NCI-H1694 treated with DMSO at 0.1 percent for 48 hours (cell line): Measurements from ENCODE around the gene KMT2C.
"Not testable (repeated sequence)": the region's sequence is repeated elsewhere in the genome, so short reads cannot be mapped to it uniquely, and the experiment has no call there.

ENCODE experiments used
- DNase-seq: peaks from one replicate; lab custom pipeline; 2025; lab: John Stamatoyannopoulos, UW

Gene KMT2C

DNA sequence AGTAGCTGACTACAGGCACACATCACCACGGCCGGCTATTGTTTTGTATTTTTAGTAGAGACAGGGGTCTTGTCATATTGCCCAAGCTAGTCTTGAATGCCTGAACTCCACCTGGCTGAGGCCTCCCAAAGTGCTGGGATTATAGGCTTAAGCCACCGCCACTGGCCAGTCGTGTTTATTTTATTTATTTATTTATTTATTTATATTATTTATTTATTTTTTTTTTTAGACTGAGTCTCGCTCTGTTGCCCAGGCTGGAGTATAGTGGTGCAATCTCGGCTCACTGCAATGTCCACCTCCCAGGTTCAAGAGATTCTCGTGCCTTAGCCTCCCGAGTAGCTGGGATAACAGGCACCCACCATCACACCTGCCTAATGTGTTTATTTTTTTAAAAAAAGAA lies 6.0 kb upstream of the KMT2C start:
- DNase-seq: not testable (repeated sequence)

DNA sequence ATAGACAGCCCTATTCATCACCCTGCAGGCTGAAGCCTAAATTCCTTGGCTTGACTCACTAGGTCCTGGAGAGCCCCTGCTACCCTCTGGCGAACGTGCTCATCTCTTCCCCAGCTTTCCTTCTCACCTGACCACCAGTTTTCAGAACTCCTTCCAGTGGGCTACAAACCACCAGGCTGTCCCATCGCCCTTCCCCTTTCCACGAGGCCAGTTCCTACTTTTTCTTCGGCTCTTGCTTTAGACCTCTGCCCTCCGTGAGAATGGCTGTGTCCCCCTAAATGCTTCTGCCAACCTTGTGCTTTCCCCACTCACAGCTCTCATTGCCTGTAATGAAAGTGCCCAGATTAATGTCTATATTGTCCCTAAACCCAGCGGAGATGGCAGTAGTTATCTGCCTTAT lies 5.4 kb upstream of the KMT2C start:
- DNase-seq: not testable (repeated sequence)

DNA sequence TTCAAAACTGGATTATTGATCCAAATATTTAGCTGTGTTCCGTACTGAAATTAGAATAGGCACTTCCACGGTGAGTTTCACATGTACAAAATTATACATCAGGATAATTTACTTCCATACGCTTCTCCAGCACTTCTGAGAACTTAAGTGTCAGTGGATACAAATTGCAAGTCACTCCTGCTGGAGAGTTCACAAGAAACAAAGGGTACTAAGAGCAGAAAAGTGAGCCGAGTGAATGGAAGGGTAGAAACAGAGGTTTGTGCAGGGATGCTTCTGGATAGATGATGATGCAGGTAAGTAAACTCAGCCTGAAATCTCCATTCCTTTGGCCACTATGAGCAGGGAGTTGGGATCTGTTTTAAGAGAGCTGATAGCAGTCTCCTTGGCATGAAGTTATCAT lies 2.2 kb upstream of the KMT2C start:
- DNase-seq: not testable (repeated sequence)

DNA sequence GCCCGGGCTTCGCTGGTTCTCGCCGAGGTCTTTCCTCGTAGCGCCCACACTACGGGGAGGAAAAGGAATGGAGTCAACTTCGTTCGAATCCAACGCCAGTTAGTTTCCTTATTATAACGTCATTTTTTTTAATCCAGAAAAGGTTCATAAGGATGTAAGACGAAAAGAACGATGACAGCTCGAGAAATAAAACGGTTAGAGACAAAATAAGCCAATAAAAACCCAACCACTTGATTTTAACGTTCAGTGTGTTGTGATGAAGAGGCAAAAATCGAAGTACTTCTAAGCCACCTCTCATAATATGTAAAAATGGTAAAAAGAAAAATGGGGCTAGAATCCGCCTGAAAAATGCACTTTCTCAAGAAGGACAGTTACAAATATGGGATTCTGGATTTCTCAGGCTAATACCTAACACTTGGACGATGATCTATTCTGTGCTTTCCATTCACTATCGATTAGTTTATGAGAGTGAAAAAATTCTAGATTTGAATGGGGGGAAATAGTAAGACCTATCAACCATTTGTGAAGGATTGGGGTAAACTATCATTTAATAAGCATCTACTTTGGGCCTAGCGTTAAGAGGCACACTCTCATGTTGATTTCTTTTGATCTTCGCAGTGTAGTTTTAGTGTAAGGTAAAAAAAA lies 1.2 kb upstream of the KMT2C start:
- DNase-seq: not testable (repeated sequence)

DNA sequence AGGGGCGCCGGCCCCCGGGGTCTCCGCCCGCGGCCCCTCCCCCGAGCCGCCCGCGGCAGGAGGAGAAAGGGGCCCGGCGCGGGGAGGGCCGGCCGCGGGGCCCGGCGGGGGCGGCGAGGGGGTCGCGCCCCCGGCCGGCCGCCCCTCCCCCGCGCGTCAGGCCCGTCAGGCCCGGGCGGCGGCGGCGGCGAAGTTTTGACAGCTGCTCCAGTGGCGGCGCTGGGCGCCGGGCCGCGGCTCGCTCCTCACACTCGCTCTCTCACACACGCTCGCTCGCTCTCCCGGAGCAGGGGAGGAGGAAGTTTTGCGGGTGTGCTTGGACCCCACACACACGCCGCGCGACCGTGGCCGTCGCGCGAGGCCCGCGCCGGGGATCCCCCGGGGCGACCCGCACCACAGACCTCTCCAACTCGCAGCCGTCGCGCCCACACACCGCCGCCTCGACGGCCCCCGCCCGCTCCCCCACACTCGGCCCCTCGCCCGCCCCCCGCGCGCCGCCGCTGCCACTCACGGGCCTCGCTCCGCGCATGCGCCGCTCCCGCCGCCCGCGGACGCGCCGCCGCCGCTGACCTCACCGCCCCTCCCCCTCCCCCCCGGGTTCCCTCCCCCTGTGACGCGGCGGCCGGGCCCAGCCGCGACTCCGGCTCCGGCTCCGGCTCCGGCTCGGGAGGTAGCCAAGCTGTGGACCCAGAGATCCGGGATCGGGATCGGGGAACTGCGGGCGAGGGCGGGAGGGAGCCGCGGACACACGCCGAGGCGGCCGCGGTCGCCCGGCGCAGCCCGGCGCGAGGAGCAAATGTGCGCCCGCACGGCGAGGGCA lies 518 bp upstream of the KMT2C start:
- DNase-seq: peak; percentile 73

DNA sequence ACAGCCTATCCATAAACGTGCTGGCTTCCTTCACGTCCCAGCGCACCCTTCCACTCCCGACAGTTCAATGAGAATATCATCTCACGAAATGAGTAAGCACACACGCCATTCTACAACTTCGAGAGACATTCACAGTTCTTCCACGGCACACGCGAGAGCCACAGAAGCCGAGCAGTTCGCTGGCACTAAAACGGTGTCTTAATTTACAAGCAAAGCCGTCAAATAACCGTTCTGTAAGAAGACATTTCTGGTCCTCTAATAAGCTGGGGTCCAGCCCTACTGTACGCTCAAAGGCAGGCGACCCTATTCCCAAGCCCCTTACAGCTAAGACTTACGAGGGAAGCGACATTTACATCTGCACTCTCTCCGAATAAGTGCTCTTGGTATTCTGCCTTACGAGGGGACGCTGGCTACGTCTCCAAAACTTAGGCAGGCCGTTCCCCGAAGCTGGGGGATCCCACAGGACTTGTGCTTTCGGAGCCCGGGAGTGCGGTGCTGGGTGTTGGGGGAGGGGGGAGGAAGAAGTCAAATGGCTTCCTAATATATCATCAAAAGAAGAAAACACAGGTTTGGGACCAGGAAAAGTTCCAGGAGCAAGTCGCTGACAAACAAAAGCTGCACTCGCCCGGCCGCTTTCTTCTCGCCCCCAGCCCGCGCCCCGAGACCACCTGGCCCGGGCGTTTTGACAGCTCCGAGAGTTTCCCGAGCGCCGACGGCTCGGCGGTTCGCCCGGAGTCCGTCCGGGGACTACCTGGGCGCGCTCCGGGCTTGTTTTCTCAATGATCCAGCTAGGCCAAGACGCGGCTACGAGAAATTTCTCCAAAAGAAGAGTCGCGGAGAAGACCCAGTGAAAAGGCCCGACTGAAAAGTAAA lies 1.1 kb downstream of the KMT2C start:
- DNase-seq: not testable (repeated sequence)

DNA sequence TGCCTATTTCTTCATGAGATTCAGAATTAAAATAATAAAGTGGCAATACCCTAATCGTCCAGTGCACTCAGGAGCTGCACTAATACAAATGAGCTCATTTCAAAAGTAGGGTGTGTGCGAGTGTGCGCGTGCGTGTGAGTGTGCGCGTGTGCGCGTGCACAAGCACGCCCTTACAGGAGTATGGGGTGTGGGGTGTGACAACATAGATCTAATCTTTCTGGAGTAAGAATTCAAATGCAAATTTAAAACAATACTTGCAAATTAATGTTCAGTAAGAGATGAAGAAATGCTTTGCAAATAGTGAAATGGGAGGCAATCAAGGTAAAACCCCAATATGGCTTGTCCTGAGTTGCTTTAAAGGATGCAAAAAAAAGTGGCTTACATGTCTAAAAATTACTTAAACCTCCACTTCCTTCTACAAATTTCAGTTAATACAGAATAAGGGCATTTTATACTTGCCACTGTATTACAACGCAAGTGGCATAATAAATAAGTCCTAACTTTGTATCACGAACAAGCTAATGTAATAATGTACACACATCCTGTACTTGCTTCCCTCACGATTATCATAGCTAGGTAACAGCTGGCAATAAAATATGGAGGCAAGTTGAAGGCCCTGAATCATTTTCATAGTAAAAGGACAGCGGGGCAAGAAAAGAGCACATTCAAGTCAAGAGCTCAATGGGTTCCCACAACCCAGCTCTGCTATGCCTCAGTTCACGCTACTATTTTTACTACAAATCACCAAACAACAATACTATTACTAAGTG lies 1.9 kb downstream of the KMT2C start:
- not testable (repeated sequence) for DNase-seq

DNA sequence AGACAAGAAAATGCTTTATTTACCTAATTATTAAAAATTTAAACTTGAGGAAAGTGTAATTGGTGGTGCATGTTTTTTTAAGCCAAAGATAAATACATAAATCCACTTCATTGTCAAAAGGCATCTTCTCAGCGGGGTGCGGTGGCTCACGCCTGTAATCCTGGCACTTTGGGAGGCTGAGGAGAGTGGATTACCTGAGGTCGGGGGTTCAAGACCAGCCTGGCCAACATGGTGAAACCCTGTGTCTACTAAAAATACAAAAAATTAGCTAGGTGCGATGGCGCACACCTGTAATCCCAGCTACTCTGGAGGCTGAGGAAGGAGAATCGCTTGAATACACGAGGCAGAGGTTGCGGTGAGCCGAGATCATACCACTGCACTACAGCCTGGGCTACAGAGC lies 3.1 kb downstream of the KMT2C start:
- not testable (repeated sequence) for DNase-seq

DNA sequence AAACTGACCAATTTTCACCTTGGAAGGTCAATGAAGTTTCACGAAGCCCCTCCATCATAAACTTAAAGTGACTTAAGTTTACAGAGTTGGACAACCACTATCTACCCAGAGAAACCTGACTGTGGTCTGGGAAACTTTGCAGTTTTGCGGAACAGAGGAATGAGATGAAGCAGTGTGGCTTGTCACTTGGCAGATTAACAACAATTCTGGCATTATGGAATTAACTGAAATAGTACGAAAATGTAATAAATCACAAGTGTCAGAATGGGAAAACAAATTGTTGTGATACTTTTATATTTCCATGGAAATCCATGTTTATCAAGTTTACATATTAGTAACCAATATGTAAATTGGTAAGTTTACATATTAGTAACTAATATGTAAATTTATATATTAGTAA lies 4.9 kb downstream of the KMT2C start:
- DNase-seq: no peak

DNA sequence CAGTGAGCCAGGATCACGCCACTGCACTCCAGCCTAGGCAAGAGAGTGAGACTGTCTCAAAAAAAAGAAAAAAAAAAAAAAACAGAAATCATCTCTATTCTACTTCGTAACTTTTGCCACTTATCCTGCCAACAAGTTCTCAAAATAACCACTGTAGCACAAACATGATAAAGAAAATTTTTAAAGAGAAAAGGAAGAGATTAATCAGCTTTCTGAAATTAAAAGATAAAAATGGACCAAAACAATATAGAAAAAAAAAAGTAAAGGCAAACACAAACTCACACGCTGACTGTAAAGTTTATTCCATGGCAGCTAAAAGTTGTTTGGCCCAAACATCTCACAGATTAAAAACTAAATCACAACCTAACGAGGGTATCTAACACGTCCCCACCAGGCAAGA lies 5.7 kb downstream of the KMT2C start:
- DNase-seq: not testable (repeated sequence)

DNA sequence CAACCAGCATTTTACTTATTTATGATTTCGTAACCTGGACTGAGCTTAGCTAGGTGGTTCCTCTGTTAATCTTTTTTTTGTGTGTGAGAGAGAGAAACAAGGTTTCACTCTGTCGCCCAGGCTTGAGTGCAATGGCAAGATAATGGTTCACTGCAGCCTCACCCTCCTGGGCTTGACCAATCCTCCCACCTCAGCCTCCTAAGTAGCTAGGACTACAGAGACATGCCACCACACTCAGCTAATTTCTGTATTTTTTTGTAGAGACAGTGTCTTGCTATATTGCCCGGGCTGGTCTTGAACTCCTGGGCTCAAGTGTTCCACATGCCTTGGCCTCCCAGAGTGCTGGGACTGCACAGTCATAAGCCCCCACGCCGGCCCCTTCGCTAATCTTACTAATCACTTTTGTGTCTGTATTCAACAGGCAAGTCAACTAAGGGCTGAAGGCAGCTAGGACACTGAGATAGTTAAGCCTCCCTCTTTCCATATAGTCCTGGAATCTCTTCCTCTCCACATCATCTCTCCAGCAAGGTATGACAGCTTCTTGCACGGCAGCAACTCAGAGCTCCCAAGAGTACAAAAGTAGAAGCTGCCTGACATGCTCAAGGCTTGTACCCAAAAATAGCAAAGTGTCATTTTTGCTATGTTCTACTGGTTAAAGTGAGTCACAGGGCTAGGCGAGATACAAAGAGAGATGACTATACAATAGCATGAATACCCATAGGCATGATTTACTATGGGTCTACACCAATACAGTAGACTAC lies 11.3 kb downstream of the KMT2C start:
- no peak for DNase-seq

DNA sequence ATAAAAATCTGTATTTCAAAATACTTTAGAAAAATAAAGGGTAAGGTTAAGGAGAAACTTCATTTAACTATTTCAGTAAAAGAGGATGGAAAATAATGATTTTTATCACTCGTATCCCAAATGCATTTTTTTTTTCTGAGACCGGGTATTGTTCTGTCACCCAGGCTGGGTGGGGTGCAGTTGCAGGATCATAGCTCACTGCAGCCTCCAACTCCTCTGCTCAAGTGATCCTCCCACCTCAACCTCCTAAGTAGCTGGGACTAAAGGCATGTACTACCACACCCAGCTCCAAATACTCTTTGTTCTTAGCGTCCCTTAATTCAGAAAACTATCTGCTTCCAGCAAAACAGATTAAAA lies 11.8 kb downstream of the KMT2C start:
- DNase-seq: no peak

DNA sequence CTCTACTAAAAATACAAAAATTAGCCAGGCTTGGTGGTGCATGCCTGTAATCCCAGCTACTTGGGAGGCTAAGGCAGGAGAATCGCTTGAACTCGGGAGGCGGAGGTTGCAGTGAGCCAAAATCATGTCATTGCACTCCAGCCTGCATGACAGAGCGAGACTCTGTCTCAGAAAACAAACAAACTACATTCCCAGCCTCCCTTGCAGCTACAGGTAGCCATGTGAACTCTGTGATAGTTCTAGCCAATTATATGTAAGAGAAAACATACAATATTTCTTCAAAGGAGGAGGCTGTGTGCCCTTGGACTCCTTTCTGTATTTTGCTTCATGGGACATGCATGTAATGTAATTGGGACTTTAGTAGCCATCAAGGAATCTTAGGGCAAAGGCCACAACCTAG lies 12.6 kb downstream of the KMT2C start:
- DNase-seq: not testable (repeated sequence)

DNA sequence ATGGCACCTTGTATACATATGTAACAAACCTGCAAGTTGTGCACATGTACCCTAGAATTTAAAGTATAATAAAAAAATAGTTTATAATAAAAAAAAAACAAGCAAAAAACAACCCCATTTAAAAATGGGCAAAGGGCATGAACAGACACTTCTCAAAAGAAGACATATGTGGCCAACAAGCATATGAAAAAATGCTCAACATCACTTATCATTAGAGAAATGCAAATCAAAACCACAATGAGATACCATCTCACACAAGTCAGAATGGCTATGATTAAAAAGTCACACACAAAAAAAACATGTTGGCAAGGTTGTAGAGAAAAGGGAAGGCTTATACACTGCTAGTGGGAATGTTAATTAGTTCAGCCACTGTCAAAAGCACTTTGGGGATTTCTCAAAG lies 14.9 kb downstream of the KMT2C start:
- DNase-seq: not testable (repeated sequence)

DNA sequence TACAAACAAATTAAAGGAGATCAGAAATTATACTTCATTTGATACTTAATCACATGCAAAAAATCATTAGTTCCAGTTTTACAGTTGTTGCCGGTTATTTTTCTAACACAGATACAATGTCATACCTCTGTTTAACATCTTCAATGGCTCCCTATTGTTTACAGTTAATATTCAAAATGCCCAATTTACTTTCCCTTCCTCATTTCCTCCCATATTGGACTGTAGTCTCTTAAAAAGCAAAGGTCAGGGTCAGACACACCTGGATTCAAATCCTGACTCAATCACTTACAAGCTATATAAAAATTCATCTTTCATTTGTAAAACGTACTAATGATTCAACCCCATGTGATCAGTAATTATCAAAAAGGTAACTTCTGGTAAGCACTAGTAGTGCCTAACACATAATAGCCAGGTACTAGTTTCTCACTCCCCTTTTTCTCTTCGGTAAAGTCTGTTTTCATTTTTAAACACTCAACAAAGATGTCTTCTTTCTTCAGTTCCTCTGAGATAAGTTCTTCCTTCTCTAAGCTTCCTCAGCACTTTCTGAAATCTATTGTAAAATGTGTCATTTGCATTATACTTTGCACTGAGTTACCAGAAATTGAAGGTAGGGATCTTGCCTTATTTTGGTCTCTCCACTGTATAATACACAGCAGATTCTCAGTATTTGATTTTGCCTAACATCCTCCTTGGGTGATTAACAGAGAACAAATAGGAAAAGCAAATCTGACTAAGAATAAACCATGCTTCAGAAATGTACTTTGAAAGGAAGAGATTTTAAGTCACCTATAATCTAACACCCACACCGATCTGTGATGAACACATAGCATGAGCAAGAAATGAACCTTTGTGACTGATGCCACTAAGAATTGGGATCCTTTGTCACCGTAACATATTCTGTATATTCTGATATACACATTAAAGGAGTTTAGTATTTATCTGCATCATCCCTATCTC lies 16.1 kb downstream of the KMT2C start:
- DNase-seq: no peak

DNA sequence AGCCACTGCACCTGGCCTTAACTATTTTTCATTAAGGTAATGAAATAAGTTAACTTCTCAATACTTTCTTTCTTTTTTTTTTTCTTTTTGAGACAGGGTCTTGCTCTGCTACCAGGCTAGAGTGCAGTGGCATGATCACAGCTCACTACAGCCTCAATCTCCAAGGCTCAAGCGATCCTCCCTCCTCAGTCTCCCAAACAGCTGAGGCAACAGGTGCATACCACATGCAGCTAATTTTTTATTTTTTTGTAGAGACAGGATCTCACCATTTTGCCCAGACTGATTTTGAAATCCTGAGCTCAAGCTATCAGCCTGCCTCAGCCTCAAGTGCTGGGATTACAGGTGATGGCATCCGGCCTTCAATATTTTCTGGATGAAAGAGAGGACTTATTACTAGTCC lies 21.0 kb downstream of the KMT2C start:
- DNase-seq: no peak

DNA sequence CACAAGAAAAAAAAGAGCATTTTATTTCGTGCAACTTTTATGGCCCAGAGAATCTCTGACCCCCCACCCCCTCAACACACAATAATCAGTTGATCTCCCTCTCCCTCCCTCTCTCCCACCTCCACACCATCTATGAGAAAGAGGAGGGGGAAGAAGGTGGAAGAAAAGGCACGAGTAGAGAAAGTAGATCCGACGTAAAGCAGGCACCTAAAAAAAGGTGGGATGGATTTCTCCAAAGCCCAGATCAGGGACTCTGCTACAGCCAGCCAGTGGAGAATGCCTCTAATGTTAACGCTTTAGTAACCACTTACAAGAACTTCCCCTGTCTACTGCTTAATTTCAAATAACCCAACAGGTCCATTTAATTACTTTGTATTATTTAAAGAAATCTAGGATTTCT lies 24.4 kb downstream of the KMT2C start:
- no peak for DNase-seq

DNA sequence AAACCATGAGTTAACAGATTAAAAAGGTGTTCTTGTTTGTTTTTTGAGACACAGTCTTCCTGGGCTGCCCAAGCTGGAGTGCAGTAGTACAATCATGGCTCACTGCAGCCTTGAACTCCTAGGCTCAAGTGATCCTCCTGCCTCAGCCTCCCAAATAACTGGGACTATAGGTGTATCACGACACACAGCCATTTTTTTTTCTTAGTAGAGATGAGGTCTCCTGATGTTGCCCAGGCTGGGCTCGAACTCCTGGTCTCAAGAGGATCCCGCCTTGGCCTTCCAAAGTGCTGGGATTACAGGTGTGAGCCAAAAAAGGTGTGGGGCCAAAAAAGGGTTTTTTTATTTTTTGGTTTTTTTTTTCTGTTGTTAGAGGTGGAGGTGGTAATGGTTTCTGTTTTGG lies 29.3 kb downstream of the KMT2C start:
- DNase-seq: no peak

DNA sequence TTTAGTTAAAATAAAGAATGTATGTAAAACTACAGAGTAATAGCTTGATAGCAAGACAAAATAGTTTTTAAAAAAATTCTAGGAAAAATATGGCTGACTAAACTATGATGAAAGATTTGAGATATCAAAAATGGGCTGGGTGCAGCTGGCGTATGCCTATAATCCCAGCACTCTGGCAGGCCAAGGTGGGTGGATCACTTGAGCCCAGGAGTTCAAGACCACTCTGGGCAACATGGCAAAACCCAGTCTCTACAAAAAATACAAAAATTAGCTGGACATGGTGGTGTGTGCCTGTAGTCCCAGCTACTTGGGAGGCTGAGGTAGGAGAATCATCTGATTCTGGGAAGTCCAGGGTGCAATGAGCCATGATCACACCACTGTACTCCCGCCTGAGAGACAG lies 29.8 kb downstream of the KMT2C start:
- DNase-seq: not testable (repeated sequence)

DNA sequence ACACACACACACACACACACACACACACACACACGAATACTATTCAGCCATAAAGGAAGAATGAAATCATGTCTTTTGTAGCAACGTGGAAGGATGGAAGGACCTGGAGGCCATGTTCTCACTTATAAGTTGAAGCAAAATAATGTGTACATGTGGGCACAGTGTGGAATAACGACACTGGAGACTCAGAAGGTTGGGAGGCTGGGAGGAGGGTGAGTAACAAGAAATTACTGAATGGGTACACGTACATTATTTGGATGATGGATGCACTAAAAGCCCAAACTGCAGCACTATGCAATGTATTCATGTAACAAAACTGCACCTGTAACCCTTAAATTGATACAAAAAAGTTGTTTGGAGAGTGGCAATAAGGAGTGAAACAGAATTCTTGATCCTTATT lies 32.1 kb downstream of the KMT2C start:
- DNase-seq: no peak
